Kasumi-1 (cell line): ENCODE results near the gene COA8.
A peak's percentile ranks its signal among the peaks of the same experiment; 100 is the strongest.

Experiments
- DNase-seq, 2 experiments: peaks; one replicate each; lab custom pipeline; 2025; lab: John Stamatoyannopoulos, UW

COA8 gene

GRCh38 chr14:103623883-103624482, 61.2 kb downstream of the COA8 start:
- no peak for DNase-seq

DNA sequence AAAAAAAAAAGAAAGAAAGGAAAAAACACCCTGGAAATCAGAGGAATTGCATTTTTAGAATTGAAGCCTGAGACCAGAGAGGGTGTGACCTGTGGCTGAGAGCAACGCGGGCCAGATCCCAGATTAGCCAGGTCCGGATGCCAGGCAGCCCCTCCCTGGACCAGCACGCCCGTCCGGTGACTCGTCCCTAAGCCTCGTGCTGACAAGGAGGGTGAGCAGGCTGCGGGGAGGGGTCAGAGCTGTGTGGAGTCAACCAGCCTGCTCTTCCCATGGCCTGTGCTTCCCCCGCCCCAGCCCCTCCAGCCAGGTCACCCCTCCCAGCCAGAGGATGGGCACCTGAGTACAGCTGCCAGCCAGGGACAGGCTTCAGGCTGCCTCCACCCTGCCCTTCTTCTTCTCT, 62.1 kb downstream of the COA8 start:
- DNase-seq: no peak

GRCh38 chr14:103625356-103626095, 62.8 kb downstream of the COA8 start:
- DNase-seq: no peak

GRCh38 chr14:103626146-103626850, 63.5 kb downstream of the COA8 start:
- DNase-seq: no peak

GRCh38 chr14:103627073-103628025, 64.6 kb downstream of the COA8 start:
- DNase-seq: no peak

GRCh38 chr14:103628221-103628683, 65.5 kb downstream of the COA8 start:
- DNase-seq: no peak

- peak; percentile 31 to 32 for DNase-seq
Measured at GRCh38 chr14:103628684-103629502, 66.1 kb downstream of the COA8 start, which contains the start of gene KLC1. TSS of gene KLC1 (plus strand) at chr14:103629211. CDS start at chr14:103654565, 25,354 bp downstream.

DNA sequence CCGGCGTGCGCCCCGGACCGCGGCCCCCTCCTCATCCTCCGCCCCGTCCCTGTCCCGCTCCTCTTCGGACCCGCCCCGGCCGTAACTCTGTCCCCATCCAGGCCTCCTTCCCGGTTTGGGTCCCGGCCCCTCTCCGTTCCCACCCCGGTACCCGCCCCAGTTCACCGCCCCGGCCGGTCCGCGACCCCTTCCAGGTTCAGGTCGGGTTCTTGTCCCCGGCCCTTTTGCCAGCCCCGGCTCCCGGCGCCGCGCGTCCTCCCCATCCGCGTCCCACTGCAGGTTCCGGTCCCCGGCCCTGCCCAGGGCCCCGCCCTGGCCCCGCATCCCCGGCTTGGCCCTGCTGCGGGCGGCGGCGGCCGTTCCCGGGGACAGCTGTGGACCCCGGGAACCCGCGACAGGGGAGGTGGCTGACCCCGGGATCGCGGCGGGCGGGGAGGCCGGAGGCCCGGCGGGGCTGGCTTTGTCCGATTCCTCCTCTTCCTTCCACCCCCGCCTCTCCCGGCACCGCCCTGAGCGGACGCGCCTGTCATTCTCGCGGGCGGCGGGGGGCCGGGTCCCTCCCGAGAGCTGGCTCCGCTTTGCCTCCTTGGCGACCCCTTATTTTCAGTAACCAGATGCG, 66.9 kb downstream of the COA8 start:
- DNase-seq: peak in 1 of 2 experiments; percentile 16

DNA sequence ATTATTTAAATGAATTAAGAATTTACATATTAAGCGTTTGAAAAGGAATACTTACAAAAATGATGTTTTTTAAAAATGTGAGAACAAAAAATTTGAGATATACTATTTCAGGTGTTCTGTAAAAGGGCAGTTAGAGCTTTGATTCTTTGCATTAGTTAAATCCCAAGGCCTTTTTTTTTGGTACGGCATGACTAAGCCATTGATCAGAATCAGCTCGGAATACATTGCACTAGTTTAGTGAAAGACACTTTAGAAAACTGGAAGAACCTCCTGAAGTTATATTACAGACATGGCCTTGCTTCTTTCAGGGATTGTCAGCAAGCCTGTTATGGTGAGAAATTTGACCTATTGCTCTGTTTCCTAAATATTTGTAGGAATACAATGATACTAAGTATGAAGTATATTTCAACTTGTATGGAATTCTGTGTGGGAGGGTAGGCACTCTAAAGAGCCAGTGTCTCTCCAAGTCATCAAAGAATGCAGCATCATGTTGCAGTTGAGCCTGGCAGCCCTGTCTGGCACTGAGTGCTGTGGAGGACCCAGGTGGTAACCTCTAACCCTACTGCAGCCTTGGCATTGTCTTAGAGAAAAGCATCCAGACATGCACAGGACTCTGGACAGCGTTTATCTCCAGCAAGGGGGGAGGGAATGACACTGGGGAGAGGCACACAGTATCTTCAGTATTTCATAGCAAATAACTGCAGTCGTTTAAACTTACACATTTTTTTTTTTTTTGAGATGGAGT, 67.8 kb downstream of the COA8 start:
- no peak for DNase-seq

DNA sequence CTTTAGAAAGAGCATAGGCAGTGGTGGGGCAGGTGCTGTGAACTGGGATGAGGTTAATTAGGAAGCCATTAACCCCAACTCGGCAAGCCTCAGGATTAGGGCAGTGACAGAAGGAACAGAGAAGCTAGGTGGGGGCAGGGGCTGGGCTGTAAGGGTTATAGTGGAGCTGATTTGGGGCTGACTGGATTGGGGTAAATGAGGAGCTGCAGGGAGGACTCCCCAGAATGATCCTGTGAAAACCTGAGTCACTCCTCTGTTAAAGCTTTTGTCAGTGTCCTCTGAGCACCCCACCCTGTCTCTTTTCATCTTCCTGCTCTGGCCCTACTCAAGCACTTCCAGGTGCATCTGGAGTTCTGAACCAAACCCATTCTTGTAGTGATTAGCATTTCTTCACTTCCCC, 70.6 kb downstream of the COA8 start:
- DNase-seq: no peak

DNA sequence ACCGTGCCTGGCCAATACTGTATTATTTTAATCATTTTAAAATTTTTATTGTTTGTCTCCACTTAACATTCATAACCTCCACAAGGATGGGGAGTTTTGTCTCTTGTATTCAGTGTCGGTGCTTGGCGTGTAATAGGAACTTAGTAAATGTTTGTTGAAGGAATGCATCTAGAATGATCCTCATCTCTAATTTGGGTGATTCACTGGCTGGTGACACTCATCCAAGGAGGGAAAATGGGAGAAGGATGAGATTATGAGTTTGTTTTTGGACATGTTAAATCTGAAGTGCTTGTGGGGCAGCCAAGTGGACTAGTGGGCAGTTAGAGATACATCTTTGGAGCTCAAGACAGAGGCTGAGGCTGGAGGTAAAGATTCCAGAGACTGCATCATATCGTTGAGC, 71.4 kb downstream of the COA8 start:
- no peak for DNase-seq

DNA sequence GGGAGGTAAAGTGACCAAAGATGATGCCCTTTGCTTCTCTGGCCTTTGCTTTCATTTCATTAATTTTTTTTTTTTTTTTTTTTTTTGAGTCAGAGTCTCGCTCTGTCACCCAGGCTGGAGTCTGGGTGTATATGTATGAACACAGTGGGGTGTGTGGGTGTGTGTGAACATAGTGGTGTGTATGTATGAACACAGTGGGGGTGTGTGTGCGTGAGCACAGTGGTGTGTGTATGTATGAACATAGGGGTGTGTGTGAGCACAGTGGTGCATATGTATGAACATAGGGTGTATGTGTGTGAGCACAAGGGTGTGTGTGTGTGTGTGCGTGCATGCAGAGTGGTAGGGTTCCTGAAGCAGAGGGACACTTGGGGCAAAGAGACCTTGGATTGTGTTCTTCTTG, 75.8 kb downstream of the COA8 start:
- DNase-seq: no peak
